Breast epithelium (tissue), 3 donors: ENCODE results near the gene SLC25A46.

Experiments used
- CTCF ChIP-seq, 3 donors: fragments of 450-650 bp; IDR thresholded peaks; one replicate each; pipeline ENCODE4 v1.5.1; 2016 to 2017; ENCODE audit warnings: antibody characterized with exemption in 3 of 3, mild to moderate bottlenecking in 3 of 3, moderate library complexity in 3 of 3
- POLR2A ChIP-seq: fragments of 450-650 bp; IDR thresholded peaks from one replicate; pipeline ENCODE4 v1.6.1; 2016; ENCODE audit warnings: antibody characterized with exemption, mild to moderate bottlenecking, moderate library complexity

GRCh38 chr5:110754181-110754580, 15.4 kb downstream of the SLC25A46 start:
- TF ChIP-seq CTCF (IDR thresholded peaks at IDR 0.05) (no peak), POLR2A (no peak)
